H9 (cell line): ENCODE data around the gene MINDY4B. TPM values are rescaled to one million over a fixed set of nuclear protein-coding genes. Genes with fewer than 3 reads are reported as not detected.

Experiments used
- DNase-seq: peaks from one replicate; pipeline ENCODE4 v3.0.0-alpha.2; 2017
- H2AFZ ChIP-seq: one replicate; pipeline ENCODE4 v1.6.1; 2013; ENCODE audit warnings: mild to moderate bottlenecking, low read length, control low read depth, moderate library complexity
- H2AK5ac ChIP-seq: 2 replicates; pipeline ENCODE4 v1.6.1; 2013; ENCODE audit warnings: low read length, control low read depth, mixed read lengths; ENCODE audit not compliant: insufficient read length
- H2BK120ac ChIP-seq: one replicate; pipeline ENCODE4 v1.6.1; 2013; ENCODE audit warnings: low read depth, mild to moderate bottlenecking, low read length, control low read depth, inconsistent platforms; ENCODE audit not compliant: poor library complexity, severe bottlenecking
- H2BK12ac ChIP-seq: 2 replicates; pipeline ENCODE4 v1.6.1; 2013; ENCODE audit warnings: low read length, control low read depth, mixed read lengths, low read depth; ENCODE audit not compliant: insufficient read length
- H2BK15ac ChIP-seq: 2 replicates; pipeline ENCODE4 v1.6.1; 2013; ENCODE audit warnings: low read depth, low read length, control low read depth
- H2BK20ac ChIP-seq: one replicate; pipeline ENCODE4 v1.6.1; 2013; ENCODE audit warnings: low read depth, mild to moderate bottlenecking, low read length, control low read depth, inconsistent platforms; ENCODE audit not compliant: poor library complexity, severe bottlenecking
- H2BK5ac ChIP-seq: 2 replicates; pipeline ENCODE4 v1.6.1; 2013; ENCODE audit warnings: low read length, control low read depth, mixed read lengths; ENCODE audit not compliant: insufficient read length
- H3K14ac ChIP-seq: 2 replicates; pipeline ENCODE4 v1.6.1; 2013; ENCODE audit warnings: low read length, control low read depth; ENCODE audit not compliant: insufficient read depth
- H3K18ac ChIP-seq: 2 replicates; pipeline ENCODE4 v1.6.1; 2013; ENCODE audit warnings: low read depth, mild to moderate bottlenecking, mixed read lengths, low read length, control low read depth; ENCODE audit not compliant: insufficient read length
- H3K23ac ChIP-seq: 2 replicates; pipeline ENCODE4 v1.6.1; 2013; ENCODE audit warnings: low read length, control low read depth, mixed read lengths, low read depth; ENCODE audit not compliant: insufficient read length
- H3K23me2 ChIP-seq: 2 replicates; pipeline ENCODE4 v1.6.1; 2013; ENCODE audit warnings: low read depth, mild to moderate bottlenecking, mixed read lengths, low read length, control low read depth; ENCODE audit not compliant: insufficient read length, poor library complexity, severe bottlenecking
- H3K27ac ChIP-seq: 2 replicates; pipeline ENCODE4 v1.5.1; 2013; ENCODE audit warnings: low read length, control low read depth, mixed read lengths, low read depth; ENCODE audit not compliant: insufficient read length
- H3K27me3 ChIP-seq: 2 replicates; pipeline ENCODE4 v1.6.1; 2013; ENCODE audit warnings: low read length, control low read depth, inconsistent platforms; ENCODE audit not compliant: insufficient read depth
- H3K4ac ChIP-seq: 2 replicates; pipeline ENCODE4 v1.6.1; 2013; ENCODE audit warnings: low read depth, mild to moderate bottlenecking, control low read depth, inconsistent platforms, low read length, moderate library complexity
- H3K4me1 ChIP-seq: 2 replicates; pipeline ENCODE4 v1.6.1; 2013; ENCODE audit warnings: low read length, control low read depth, inconsistent platforms; ENCODE audit not compliant: insufficient read depth
- H3K4me2 ChIP-seq: 2 replicates; pipeline ENCODE4 v1.6.1; 2013; ENCODE audit warnings: low read length, control low read depth, mixed read lengths; ENCODE audit not compliant: insufficient read length, insufficient read depth
- H3K56ac ChIP-seq: 2 replicates; pipeline ENCODE4 v1.6.1; 2013; ENCODE audit warnings: low read depth, mild to moderate bottlenecking, mixed read lengths, low read length, control low read depth; ENCODE audit not compliant: insufficient read length
- H3K79me1 ChIP-seq: 2 replicates; pipeline ENCODE4 v1.6.1; 2013; ENCODE audit warnings: low read depth, mild to moderate bottlenecking, moderate library complexity, low read length, control low read depth, inconsistent platforms; ENCODE audit not compliant: insufficient read depth, poor library complexity, severe bottlenecking
- H3K79me2 ChIP-seq: 2 replicates; pipeline ENCODE4 v1.6.1; 2013; ENCODE audit warnings: low read length, control low read depth, inconsistent platforms; ENCODE audit not compliant: insufficient read depth
- H3K9ac ChIP-seq: 2 replicates; pipeline ENCODE4 v1.6.1; 2013; ENCODE audit warnings: low read length, control low read depth, mixed read lengths; ENCODE audit not compliant: insufficient read length; ENCODE audit errors: extremely low read depth
- H3K9me3 ChIP-seq: one replicate; pipeline ENCODE4 v1.6.1; 2013; ENCODE audit warnings: low read depth, low read length, inconsistent platforms; ENCODE audit not compliant: control insufficient read depth
- H3T11ph ChIP-seq: one replicate; pipeline ENCODE4 v1.6.1; 2013; ENCODE audit warnings: mild to moderate bottlenecking, low read length, control low read depth, inconsistent platforms
- H4K20me1 ChIP-seq: one replicate; pipeline ENCODE4 v1.6.1; 2013; ENCODE audit not compliant: control insufficient read depth, insufficient read length, insufficient read depth
- H4K5ac ChIP-seq: 2 replicates; pipeline ENCODE4 v1.6.1; 2013; ENCODE audit warnings: low read depth, mild to moderate bottlenecking, mixed read lengths, low read length, control low read depth; ENCODE audit not compliant: insufficient read length
- H4K8ac ChIP-seq: replicated peaks from 2 replicates; pipeline ENCODE4 v1.6.1; 2013; ENCODE audit warnings: low read length, control low read depth, mixed read lengths, low read depth; ENCODE audit not compliant: insufficient read length
- H4K91ac ChIP-seq: 2 replicates; pipeline ENCODE4 v1.6.1; 2013; ENCODE audit warnings: low read depth, mild to moderate bottlenecking, moderate library complexity, mixed read lengths, low read length, control low read depth; ENCODE audit not compliant: insufficient read length
- H3K27ac Mint-ChIP-seq, 3 experiments: 2 replicates in 2 of 3; 3 replicates in 1 of 3; pipeline ENCODE4 v1.8.0; 2020 to 2021; ENCODE audit warnings: mixed read lengths in 3 of 3, mild to moderate bottlenecking in 1 of 3, moderate library complexity in 1 of 3
- H3K27me3 Mint-ChIP-seq: 2 replicates; pipeline ENCODE4 v1.8.0; 2021; ENCODE audit warnings: low read depth, mild to moderate bottlenecking, moderate library complexity, mixed read lengths
- H3K36me3 Mint-ChIP-seq, 3 experiments: 2 replicates in 2 of 3; 3 replicates in 1 of 3; pipeline ENCODE4 v1.8.0; 2020 to 2021; ENCODE audit warnings: low read depth in 3 of 3, mixed read lengths in 3 of 3; ENCODE audit not compliant: insufficient read depth in 1 of 3
- H3K4me1 Mint-ChIP-seq, 2 experiments: 2 replicates each; pipeline ENCODE4 v1.8.0; 2020; ENCODE audit warnings: mixed read lengths in 2 of 2
- H3K4me3 Mint-ChIP-seq, 2 experiments: 2 replicates in 1 of 2; 3 replicates in 1 of 2; pipeline ENCODE4 v1.8.0; 2020 to 2021; ENCODE audit warnings: mild to moderate bottlenecking in 2 of 2, mixed read lengths in 2 of 2, moderate library complexity in 1 of 2
- H3K9me3 Mint-ChIP-seq, 2 experiments: 2 replicates in 1 of 2; 3 replicates in 1 of 2; pipeline ENCODE4 v1.8.0; 2020; ENCODE audit warnings: mild to moderate bottlenecking in 2 of 2, mixed read lengths in 2 of 2, moderate library complexity in 1 of 2
- CTCF ChIP-seq: fragments of 200-600 bp; sonication (generic); conservative IDR thresholded peaks from 3 replicates; pipeline ENCODE4 v1.8.0; 2021; ENCODE audit warnings: antibody characterized with exemption, mild to moderate bottlenecking
- WGBS: extraction: QIAGEN DNeasy Blood & Tissue Kit; methylation state at CpG from one replicate; pipeline ENCODE4 v1.1.7; 2013; ENCODE audit warnings: missing lambda C conversion rate, low lambda C conversion rate, mixed read lengths; ENCODE audit not compliant: insufficient read length; ENCODE audit errors: extremely low coverage; 5-methylcytosine and 5-hydroxymethylcytosine counted together
- total RNA-seq: library from RNA; stranded (reverse); gene quantifications from 2 replicates; pipeline ENCODE4 v1.2.1, GENCODE V29; 2021

Gene MINDY4B
- total RNA-seq, 1 experiment from 2014 or later, result not detected

GRCh38 chr3:150889106-150889505 is 16.1 kb downstream of the MINDY4B start:
- Histone ChIP-seq H2BK120ac (no peak overlapping the region), H3K9ac (no peak overlapping the region), H4K8ac (no peak overlapping the region), H3K4me1 (no peaks in the 10 kb centered on the region), H3K56ac (no peak overlapping the region), H3K9me3 (no peaks in the 10 kb centered on the region), H3T11ph (no peak overlapping the region), H4K91ac (no peak overlapping the region), H2AFZ (no peak overlapping the region), H3K27me3 (no peaks in the 10 kb centered on the region), H3K18ac (no peak overlapping the region), H4K5ac (no peak overlapping the region), H4K20me1 (no peaks in the 10 kb centered on the region), H2BK15ac (no peak overlapping the region), H3K4ac (no peak overlapping the region), H3K14ac (no peak overlapping the region), H3K27ac (no peak overlapping the region), H2BK12ac (no peak overlapping the region), H2AK5ac (no peak overlapping the region), H3K23ac (no peak overlapping the region), H3K4me2 (no peak overlapping the region), H2BK20ac (no peak overlapping the region), H3K79me2 (no peaks in the 10 kb centered on the region), H3K79me1 (no peaks in the 10 kb centered on the region), H3K23me2 (no peaks in the 10 kb centered on the region), H2BK5ac (no peak overlapping the region)
- DNase-seq, result no peak
- H3K36me3 Mint-ChIP-seq, result peaks cover 0 to 4% (median 2%) of the 10 kb centered on the region in 3 experiments; a peak in 2 of 7 replicates
- H3K27me3 Mint-ChIP-seq, result no peaks in the 10 kb centered on the region; the same call in 1 of the 2 replicates
- H3K9me3 Mint-ChIP-seq, result peaks cover 0 to 3% of the 10 kb centered on the region in 2 experiments; a peak in 3 of 5 replicates
- no CpG with 5 or more reads among the region's 6 CpGs for WGBS
- H3K4me1 Mint-ChIP-seq, result no peaks in the 10 kb centered on the region
- TF ChIP-seq CTCF, result no peak
- H3K4me3 Mint-ChIP-seq, result no peak overlapping the region
- no peak overlapping the region for H3K27ac Mint-ChIP-seq
